SJCRH30 (cell line): Measurements from ENCODE around the gene WDR20. TPM values are rescaled to one million over a fixed set of nuclear protein-coding genes. Genes with fewer than 3 reads are reported as not detected.

Experiments
- DNase-seq, 2 experiments: peaks; one replicate each; pipeline ENCODE4 v3.0.0-alpha.2; 2015 to 2020
- H3K27ac ChIP-seq: fragments of 250-450 bp; sonication (Bioruptor Pico); 2 replicates; pipeline ENCODE4 v1.5.1; 2020; ENCODE audit warnings: mild to moderate bottlenecking, moderate library complexity
- H3K27me3 ChIP-seq: fragments of 250-450 bp; sonication (Bioruptor Pico); 2 replicates; pipeline ENCODE4 v1.5.1; 2020; ENCODE audit warnings: mild to moderate bottlenecking, moderate library complexity
- H3K36me3 ChIP-seq: fragments of 250-450 bp; sonication (Bioruptor Pico); 2 replicates; pipeline ENCODE4 v1.5.1; 2020; ENCODE audit warnings: mild to moderate bottlenecking, moderate library complexity
- H3K4me1 ChIP-seq: fragments of 250-450 bp; sonication (Bioruptor Pico); 2 replicates; pipeline ENCODE4 v1.5.1; 2020; ENCODE audit warnings: mild to moderate bottlenecking, moderate library complexity
- H3K4me3 ChIP-seq: fragments of 250-450 bp; sonication (Bioruptor Pico); 2 replicates; pipeline ENCODE4 v1.5.1; 2020; ENCODE audit warnings: mild to moderate bottlenecking, moderate library complexity
- H3K9me3 ChIP-seq: fragments of 250-450 bp; sonication (Bioruptor Pico); replicated peaks from 2 replicates; pipeline ENCODE4 v1.5.1; 2020; ENCODE audit warnings: mild to moderate bottlenecking, moderate library complexity
- total RNA-seq: library from RNA; depleted of rRNA; stranded (reverse); fragments of >200 nt; shearing (Covaris generic); gene quantifications from 2 replicates; pipeline ENCODE4 v1.2.3, GENCODE V29; 2014

WDR20 gene
- total RNA-seq, 1 experiment from 2014 or later, result 23.2 TPM

DNA sequence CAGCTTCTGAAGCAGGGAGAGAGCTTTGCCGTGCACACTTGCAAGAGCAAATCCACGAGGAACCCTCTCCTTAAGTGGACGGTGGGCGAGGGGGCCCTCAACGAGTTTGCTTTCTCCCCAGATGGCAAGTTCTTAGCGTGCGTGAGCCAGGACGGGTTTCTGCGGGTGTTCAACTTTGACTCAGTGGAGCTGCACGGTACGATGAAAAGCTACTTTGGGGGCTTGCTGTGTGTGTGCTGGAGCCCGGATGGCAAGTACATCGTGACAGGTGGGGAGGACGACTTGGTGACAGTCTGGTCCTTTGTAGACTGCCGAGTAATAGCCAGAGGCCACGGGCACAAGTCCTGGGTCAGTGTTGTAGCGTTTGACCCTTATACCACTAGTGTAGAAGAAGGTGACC lies 69.0 kb downstream of the WDR20 start:
- Histone ChIP-seq H3K36me3 (peaks cover 15% of the 10 kb centered on the region), H3K4me1 (no peaks in the 10 kb centered on the region), H3K4me3 (no peak overlapping the region)

DNA sequence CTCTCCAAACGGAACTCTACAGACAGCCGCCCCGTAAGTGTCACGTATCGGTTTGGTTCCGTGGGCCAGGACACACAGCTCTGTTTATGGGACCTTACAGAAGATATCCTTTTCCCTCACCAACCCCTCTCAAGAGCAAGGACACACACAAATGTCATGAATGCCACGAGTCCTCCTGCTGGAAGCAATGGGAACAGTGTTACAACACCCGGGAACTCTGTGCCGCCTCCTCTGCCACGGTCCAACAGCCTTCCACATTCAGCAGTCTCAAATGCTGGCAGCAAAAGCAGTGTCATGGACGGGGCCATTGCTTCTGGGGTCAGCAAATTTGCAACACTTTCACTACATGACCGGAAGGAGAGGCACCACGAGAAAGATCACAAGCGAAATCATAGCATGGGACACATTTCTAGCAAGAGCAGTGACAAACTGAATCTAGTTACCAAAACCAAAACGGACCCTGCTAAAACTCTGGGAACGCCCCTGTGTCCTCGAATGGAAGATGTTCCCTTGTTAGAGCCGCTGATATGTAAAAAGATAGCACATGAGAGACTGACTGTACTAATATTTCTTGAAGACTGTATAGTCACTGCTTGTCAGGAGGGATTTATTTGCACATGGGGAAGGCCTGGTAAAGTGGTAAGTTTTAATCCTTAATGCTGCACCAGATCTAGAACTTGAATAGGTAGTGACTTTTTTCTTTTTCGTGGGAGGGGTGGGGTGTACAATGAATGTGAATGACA lies 69.7 kb downstream of the WDR20 start:
- Histone ChIP-seq H3K4me3 (no peak overlapping the region), H3K27ac (no peak overlapping the region), H3K36me3 (peaks cover 13% of the 10 kb centered on the region), H3K4me1 (no peaks in the 10 kb centered on the region), H3K9me3 (no peaks in the 10 kb centered on the region), H3K27me3 (no peaks in the 10 kb centered on the region)
- DNase-seq, result no peak

More for the DNA sequence above, 69.0 kb downstream of the WDR20 start:
- Histone ChIP-seq H3K9me3 (no peaks in the 10 kb centered on the region), H3K27ac (no peak overlapping the region), H3K27me3 (no peaks in the 10 kb centered on the region)
- DNase-seq, result no peak

DNA sequence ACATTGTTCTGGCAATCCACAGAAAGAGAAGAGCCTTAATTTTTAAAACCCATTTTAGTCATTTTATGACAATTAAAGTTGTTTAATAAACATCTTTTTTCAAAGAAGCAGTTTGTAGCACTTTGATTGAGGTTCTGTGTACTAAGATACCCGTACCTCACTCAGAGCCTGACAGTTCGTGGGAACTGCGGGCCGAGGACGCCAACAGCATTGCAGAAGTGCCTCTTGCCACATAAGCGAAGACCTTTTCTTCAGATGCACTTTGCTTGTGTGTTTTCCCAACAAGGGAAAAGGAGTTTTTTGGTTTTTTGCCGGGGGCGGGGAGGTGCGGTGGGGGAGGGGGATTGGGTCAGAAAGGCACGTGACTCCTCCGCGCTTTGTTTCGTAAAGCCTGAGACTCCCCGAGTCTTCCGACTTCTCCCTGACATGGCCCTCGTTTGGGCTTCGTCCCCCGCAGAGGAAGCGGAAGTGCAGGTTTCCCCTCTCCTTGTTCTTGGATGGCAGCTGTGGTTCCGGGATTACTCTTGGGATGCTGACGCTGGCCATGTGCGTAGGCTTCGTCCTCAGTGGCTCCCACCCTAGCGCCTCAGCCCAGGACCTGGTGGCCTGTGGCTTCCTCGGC lies 70.8 kb downstream of the WDR20 start:
- no peak overlapping the region for H3K4me3 ChIP-seq
- no peaks in the 10 kb centered on the region for H3K27me3 ChIP-seq
- peaks cover 10% of the 10 kb centered on the region for H3K36me3 ChIP-seq
- no peaks in the 10 kb centered on the region for H3K9me3 ChIP-seq
- no peak for DNase-seq
- H3K4me1 ChIP-seq, result no peaks in the 10 kb centered on the region
- no peak overlapping the region for H3K27ac ChIP-seq

DNA sequence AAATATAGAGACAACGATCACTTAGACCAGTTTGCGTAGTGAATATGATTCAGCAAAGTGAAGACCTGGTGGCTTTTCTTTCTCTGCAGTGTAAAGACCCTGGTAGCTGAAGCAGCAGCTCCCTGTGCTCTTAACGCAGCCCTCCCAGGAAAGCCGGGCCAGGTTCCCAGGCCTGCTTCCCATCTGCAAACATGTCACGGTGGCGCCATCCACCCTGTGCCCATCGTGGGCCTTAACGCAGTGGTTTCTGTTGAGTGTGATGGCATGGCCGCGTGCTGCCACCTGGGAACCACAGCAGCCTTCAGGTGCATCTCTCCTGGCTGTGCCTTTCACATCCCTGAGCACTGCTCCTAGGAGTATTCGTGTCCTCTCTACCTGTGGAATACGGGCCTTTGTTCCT lies 71.5 kb downstream of the WDR20 start:
- DNase-seq, result no peak
- no peaks in the 10 kb centered on the region for H3K9me3 ChIP-seq
- H3K27me3 ChIP-seq, result no peaks in the 10 kb centered on the region
- no peaks in the 10 kb centered on the region for H3K4me1 ChIP-seq
- H3K27ac ChIP-seq, result no peak overlapping the region
- H3K4me3 ChIP-seq, result no peak overlapping the region
- H3K36me3 ChIP-seq, result peaks cover 9% of the 10 kb centered on the region

DNA sequence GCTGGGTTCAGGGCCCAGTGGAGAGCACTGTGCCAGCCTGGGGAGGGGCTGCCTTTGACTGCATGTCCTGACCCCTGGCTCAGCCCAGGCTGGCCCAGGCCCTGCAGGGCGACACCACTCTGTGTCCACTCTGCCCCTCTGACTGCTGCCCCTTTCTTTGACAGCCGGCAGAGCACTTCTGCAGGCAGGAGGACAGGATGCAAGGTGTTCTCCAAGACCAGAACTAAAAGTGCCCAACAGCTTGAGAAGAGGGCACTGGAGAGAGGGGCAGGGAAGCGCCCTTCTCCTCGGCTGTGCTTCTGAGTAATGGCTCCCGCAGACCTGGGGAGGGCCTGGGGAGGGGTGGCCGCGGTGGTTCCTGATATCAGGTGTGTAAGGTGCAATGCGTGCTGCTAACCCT lies 72.7 kb downstream of the WDR20 start:
- Histone ChIP-seq H3K27me3 (no peaks in the 10 kb centered on the region), H3K27ac (no peak overlapping the region), H3K4me3 (no peak overlapping the region), H3K9me3 (no peaks in the 10 kb centered on the region), H3K4me1 (no peaks in the 10 kb centered on the region), H3K36me3 (peaks cover 9% of the 10 kb centered on the region)
- no peak for DNase-seq

DNA sequence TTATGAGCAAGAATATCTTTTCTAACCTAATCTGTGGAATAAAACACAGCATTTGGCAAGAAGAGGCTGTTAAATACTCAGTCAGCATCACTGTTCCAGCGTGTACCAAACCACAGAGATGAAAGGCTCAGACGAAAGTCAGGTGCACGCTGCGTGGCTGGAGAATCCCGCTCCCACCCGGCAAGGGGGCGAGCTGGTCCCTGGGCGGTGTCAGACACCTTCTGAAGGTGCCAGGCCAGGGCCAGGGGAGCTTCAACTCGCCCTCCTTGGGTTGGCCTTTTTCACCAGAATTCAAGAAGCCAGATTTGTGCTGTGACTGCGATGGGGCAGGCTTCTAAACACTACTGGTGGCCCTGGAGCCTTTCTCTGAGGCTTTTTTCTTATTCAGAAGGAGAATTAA lies 73.1 kb downstream of the WDR20 start:
- Histone ChIP-seq H3K27ac (no peak overlapping the region), H3K36me3 (peaks cover 9% of the 10 kb centered on the region), H3K4me3 (no peak overlapping the region), H3K27me3 (no peaks in the 10 kb centered on the region), H3K4me1 (no peaks in the 10 kb centered on the region), H3K9me3 (no peaks in the 10 kb centered on the region)
- DNase-seq, result no peak

DNA sequence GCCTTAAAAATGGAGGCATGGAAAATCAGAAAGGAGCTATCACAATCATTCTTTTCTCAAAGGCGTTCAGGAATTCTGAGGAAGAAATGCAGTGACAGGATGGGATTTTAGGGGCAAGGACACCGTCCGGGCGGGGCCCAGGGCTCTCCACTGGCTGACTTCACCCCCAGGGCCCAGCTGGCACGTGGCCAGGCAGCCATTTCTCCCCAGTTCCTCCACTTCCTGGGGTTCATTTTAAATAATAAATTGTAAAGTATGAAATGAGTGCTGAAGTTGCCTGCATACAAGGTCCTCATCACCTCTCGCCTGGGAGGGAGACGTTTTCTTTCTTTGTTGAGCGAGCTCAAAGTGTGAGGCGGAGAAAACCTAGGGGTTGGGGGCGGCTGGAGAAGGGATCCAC lies 73.8 kb downstream of the WDR20 start:
- Histone ChIP-seq H3K27me3 (no peaks in the 10 kb centered on the region), H3K36me3 (peaks cover 9% of the 10 kb centered on the region), H3K4me1 (no peaks in the 10 kb centered on the region), H3K4me3 (no peak overlapping the region), H3K9me3 (no peaks in the 10 kb centered on the region), H3K27ac (no peak overlapping the region)
- no peak for DNase-seq

DNA sequence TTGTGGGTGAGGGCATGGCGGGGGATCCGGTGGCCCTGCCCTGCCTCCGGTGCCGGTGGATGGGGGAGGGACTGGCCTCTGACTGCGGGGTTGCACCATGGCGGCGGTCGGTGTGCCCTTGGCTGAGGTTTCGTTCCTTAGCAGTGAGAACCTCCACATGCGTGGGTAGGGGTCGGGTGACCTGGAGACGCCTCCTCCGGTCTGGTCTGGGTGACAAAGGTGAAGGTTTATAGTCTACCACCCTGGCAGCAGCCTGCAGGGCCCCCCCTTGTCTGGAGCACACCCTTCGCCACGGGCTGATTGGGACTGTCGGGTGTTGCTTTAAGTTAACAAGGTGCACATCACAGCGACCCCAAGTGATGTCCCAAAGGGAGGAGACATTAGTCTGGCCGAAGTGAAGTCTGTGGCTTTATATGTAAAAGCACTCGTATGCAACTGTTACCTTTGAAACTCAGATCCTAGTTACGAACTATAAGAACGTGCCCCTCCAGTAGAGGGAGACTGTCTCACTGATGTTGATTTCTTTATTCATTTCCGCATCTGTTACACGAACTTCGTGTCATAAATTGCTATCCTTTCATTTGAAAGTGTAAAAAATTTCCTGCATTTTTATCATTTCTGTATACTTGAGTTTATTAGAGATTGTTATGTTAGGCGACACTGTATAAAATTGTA lies 74.4 kb downstream of the WDR20 start:
- H3K27ac ChIP-seq, result no peak overlapping the region
- H3K4me3 ChIP-seq, result no peak overlapping the region
- H3K9me3 ChIP-seq, result no peaks in the 10 kb centered on the region
- H3K4me1 ChIP-seq, result no peaks in the 10 kb centered on the region
- H3K36me3 ChIP-seq, result peaks cover 9% of the 10 kb centered on the region
- H3K27me3 ChIP-seq, result no peaks in the 10 kb centered on the region
- no peak for DNase-seq

DNA sequence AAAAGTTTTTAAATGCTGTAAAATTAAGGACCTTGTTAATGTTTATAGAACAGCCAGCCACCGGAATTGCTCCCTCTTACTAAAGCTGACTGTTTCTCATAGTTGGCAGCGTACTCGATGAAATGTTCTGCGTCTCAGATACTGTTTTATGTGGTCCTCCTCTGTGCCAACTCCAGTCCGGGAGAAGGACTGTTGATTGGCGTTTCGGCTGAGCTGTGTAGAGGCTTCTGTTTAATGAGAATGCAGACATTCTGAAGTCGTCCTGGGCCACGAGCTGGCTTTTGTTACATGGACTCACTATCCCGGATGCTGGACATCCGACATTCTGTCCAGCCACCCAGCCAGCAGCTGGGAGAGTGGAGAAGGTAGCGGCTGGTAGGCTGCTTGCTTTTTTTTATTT lies 75.4 kb downstream of the WDR20 start:
- Histone ChIP-seq H3K4me1 (no peaks in the 10 kb centered on the region), H3K4me3 (no peak overlapping the region), H3K27ac (no peak overlapping the region), H3K27me3 (no peaks in the 10 kb centered on the region), H3K36me3 (peaks cover 3% of the 10 kb centered on the region), H3K9me3 (no peaks in the 10 kb centered on the region)
- DNase-seq, result no peak

DNA sequence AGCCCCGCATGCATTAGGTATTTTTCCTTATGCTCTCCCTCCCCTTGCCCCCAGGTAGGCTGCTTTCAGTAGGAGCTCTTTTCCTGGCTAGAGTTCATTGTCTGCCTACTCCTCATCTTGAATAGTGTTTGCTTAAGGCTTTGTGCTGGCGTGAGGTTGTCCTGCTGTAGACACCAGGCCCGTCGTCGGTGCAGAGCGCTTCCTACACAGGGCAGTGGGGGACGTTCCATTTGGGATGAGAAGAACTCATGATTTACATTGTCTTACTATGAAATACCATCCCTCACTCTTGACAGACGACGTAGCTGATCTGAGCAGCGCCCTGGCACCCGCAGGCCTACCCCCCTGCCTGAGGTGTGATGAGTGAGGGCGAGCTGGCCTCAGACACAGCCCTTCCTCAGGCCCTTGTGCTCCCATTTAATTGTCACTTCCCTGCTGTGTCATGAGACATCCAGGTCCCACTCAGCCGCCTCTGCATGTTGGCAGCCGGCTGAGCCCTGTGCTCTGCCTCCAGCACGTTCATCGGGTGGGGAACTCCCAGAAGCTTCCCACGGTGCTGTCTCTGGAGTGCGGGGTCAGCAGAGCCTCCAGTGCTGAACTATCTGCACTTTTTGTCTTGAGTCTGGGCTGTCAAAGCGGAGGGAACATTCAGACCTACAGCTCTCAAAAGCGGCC lies 76.0 kb downstream of the WDR20 start:
- no peaks in the 10 kb centered on the region for H3K4me1 ChIP-seq
- peaks cover 3% of the 10 kb centered on the region; the same call in 1 of the 2 replicates for H3K36me3 ChIP-seq
- H3K4me3 ChIP-seq, result no peak overlapping the region
- H3K9me3 ChIP-seq, result no peaks in the 10 kb centered on the region
- H3K27me3 ChIP-seq, result no peaks in the 10 kb centered on the region
- no peak overlapping the region for H3K27ac ChIP-seq
- DNase-seq, result no peak

DNA sequence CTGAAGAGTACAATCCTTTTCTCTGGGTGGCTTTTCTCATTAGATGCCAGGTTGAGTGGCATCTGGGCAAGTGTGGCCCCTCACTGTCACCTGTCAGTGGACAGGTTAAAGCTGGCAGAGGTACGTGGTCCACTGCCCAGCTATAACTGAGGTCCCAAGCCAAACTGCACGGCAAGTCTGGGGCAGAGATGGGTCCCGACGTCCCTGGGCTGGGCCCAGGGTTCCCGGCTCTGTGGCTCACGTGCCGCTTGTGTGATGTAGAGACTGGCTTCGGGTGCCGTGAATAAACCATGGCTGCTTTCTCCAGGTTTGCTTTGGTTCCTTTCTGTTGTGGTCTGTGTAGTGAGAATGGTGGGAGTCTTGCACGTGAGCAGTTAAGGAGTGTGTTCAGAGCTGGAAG lies 77.7 kb downstream of the WDR20 start:
- Histone ChIP-seq H3K36me3 (peaks cover 2% of the 10 kb centered on the region; the same call in 1 of the 2 replicates), H3K9me3 (no peaks in the 10 kb centered on the region)
- no peak for DNase-seq

DNA sequence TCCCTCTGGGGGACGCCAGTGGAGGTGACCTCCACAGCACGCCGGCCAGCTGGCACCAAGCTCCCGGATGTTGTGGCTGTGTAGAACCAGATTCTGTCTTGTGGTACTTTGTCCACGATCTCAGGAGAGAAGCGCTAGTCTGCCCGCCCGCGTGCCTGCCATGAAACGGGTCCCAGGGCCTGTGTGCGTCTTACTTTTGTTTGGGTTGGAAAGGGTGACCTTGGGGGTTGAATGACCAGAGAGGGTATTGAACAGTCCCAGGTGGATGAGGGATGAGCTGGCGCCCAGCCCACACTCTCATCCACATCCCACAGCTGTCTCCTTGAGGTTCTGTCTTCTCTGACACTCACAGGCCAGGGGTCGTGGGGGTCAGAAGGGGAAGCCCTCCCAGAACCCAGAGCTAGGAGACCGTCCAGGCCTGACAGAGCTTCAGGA lies 78.3 kb downstream of the WDR20 start:
- H3K36me3 ChIP-seq, result peaks cover 2% of the 10 kb centered on the region; the same call in 1 of the 2 replicates
- no peak overlapping the region for H3K27ac ChIP-seq
- no peaks in the 10 kb centered on the region for H3K9me3 ChIP-seq
- no peak overlapping the region for H3K4me3 ChIP-seq
- H3K27me3 ChIP-seq, result no peaks in the 10 kb centered on the region
- no peaks in the 10 kb centered on the region for H3K4me1 ChIP-seq
- no peak for DNase-seq

More for the DNA sequence above, 77.7 kb downstream of the WDR20 start:
- H3K4me1 ChIP-seq, result no peaks in the 10 kb centered on the region
- no peaks in the 10 kb centered on the region for H3K27me3 ChIP-seq
- H3K27ac ChIP-seq, result no peak overlapping the region
- H3K4me3 ChIP-seq, result no peak overlapping the region

DNA sequence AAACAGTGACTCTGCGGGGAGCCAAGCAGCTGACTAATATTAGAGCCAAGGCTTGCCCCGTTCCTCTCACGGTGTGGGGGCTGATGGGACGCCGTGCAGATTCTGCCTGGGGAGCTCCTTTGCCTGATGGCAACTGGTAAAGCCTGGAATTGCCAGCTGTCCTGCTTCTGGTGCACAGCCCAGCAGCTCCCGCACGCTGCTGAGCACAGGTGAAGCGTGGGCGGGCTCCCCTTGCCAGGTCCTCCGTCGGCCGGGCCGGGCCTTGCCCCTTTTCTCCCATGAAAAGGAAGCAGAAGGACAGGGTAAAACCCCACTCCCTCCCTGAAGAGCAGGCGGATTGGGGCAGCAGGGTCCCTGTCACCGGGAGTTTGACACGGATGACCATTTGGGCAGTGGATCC lies 79.0 kb downstream of the WDR20 start:
- Histone ChIP-seq H3K27me3 (no peaks in the 10 kb centered on the region), H3K4me1 (peaks cover 6% of the 10 kb centered on the region; the same call in 1 of the 2 replicates), H3K36me3 (peaks cover 2% of the 10 kb centered on the region; the same call in 1 of the 2 replicates), H3K9me3 (no peaks in the 10 kb centered on the region), H3K27ac (no peak overlapping the region), H3K4me3 (no peak overlapping the region)
- DNase-seq, result no peak

DNA sequence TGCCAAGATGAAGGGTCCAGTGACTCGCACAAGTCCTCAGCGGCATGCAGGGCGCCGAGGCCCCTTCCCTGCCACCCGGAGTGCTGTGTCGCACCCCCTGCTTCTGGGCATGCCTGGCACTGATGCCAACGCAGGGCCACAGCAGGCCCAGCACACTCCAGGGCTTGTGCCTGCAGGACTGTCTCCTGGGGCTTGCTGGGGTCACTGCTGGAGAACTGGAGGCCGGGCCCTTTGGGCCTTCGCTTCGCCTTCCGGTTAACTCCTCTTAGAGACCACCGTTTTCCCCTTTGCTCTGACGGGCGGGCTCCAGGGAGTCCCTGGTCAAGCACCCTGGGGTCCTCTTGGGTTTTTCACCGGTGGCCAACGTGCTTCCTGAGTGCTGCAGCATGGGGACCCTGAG lies 79.6 kb downstream of the WDR20 start:
- H3K4me3 ChIP-seq, result no peak overlapping the region
- H3K4me1 ChIP-seq, result peaks cover 6% of the 10 kb centered on the region; the same call in 1 of the 2 replicates
- no peak for DNase-seq
- no peak overlapping the region for H3K27ac ChIP-seq
- H3K36me3 ChIP-seq, result peaks cover 2% of the 10 kb centered on the region; the same call in 1 of the 2 replicates
- no peaks in the 10 kb centered on the region for H3K27me3 ChIP-seq
- no peaks in the 10 kb centered on the region for H3K9me3 ChIP-seq

DNA sequence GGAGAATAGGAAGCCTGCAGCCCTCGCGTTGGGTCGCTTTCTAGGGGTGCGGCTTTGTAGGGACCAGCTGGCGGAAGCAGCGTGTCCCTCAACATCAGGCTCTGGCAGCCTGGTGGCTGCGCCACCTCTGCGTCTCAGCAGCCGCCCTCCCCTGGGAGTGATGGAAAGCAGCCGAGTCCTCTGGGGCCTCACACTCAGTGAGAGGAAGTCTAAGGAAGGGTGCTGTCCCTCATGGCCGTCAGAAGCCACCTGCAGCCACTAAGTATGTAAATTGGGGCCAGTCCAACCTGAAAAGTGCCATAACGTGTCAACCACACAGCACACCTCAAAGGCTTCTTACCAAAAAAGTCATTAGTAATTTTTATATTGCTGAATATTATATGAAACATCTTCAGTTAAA lies 80.3 kb downstream of the WDR20 start:
- Histone ChIP-seq H3K27ac (no peak overlapping the region), H3K9me3 (no peaks in the 10 kb centered on the region), H3K27me3 (no peaks in the 10 kb centered on the region), H3K4me1 (peaks cover 6% of the 10 kb centered on the region; the same call in 1 of the 2 replicates), H3K4me3 (no peak overlapping the region), H3K36me3 (peaks cover 2% of the 10 kb centered on the region; the same call in 1 of the 2 replicates)
- DNase-seq, result no peak
